GM12872 (cell line): ENCODE measurements around the gene GPR132.

Source experiments
- TF ChIP-seq, protein P1 (sequence below): IDR thresholded peaks from 3 replicates; pipeline ENCODE4 v1.5.1; 2011; ENCODE audit warnings: low read depth, mild to moderate bottlenecking, low read length, moderate library complexity; ENCODE audit not compliant: insufficient read depth

Gene GPR132

DNA sequence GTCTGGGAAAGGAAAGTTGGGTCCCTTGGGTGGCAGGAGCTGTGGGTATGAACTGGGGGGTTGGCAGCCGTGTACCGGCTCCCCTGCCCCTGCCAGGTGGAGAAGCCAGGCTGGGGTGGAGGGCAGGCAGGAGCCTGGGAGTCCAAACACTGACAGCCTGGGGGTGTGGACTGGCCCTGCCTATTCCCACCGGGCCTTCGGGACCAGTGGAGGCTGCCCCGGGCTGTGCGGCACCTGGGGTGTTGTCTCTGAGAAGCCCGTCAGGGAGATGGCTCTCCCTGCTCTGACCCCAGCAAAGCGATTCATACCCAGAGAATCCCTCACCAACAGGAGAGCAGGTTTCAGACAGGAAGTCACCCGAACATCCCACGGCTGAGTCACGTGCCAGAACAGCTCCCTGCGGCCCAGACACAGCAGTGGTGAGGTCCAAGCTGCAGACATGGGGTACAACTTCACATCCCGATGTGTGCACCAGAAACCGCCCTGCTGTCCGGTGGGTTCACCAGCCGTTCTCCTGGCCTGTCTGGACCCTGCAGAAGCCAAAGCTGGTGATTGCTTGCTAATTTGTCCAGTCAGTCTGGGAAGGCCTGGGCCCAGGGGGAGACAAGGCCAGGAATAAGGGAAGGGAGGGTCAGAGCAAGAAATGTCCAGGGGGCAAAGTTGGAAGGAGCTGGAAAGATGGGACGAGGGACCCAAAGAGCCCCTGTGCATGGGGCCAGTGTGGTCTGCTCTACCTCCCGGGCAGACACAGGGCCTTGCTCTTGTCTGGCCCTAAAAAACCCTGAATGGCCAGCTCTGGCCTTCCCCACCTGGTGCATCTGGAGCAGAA is 2.1 kb upstream of the GPR132 start:
- TF ChIP-seq, protein P1, sequence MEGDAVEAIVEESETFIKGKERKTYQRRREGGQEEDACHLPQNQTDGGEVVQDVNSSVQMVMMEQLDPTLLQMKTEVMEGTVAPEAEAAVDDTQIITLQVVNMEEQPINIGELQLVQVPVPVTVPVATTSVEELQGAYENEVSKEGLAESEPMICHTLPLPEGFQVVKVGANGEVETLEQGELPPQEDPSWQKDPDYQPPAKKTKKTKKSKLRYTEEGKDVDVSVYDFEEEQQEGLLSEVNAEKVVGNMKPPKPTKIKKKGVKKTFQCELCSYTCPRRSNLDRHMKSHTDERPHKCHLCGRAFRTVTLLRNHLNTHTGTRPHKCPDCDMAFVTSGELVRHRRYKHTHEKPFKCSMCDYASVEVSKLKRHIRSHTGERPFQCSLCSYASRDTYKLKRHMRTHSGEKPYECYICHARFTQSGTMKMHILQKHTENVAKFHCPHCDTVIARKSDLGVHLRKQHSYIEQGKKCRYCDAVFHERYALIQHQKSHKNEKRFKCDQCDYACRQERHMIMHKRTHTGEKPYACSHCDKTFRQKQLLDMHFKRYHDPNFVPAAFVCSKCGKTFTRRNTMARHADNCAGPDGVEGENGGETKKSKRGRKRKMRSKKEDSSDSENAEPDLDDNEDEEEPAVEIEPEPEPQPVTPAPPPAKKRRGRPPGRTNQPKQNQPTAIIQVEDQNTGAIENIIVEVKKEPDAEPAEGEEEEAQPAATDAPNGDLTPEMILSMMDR, result no peak

DNA sequence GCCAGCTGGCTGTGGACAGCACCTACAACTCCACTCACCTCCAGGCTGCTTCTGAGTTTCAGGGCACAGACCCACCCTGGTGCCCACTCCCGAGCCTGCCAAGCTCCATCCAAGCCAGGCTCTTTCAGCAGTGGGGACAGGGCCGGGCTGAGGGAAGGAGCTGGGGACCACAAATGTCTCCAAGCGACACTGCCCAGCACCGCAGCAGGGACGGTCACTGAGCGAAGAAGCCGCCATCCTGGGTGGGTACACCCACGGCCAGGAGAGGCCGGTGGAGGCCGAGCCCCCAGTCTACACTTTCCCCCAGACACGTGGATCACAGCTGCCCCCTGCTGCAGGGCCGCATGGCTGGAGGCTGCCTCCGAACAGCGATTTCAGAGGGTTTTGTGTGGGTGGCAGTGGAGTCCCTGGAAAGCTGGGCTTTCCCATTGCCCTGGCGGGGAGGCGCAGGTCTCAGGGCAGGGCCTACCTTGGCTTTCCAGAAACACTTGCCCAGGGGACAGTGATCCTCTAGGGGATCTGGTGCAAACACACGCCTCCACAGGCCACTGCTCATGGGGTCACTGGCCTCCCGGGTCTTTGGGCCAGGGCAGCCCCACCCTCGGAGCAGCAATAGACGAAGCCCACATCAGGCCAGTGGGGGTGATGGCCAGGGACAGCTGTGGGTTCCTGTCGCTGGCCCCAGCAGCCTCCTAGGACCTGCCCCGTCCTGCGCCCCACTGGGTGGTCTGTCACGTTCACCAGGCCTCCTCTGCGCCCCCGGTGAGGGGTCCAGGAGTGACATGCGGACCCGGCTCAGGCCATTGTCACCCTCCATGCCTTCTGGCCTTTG is 1.2 kb upstream of the GPR132 start:
- TF ChIP-seq, protein P1, result peak; percentile 42; the same call in 2 of the 3 replicates

DNA sequence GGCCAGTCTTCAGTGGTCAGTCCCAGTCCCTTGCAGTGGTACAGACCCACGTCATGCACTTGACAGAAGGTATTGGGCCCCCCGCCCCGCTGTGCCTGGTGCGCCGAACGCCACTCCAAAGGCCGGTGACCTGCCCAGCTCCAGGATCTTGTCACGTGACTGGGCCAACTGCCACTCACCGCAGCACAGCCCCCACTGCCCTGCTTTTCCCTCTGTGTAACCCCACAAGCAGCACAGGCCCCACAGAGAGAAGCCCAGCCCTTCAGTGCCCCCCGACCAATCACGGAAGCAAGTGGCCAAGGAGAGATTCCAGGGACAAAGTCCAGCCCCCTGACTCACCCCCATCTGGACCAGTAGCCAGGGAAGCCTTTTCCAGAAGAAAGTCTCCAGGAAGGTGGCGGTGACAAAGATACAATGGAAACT is 498 bp downstream of the GPR132 start:
- TF ChIP-seq, protein P1, result no peak

DNA sequence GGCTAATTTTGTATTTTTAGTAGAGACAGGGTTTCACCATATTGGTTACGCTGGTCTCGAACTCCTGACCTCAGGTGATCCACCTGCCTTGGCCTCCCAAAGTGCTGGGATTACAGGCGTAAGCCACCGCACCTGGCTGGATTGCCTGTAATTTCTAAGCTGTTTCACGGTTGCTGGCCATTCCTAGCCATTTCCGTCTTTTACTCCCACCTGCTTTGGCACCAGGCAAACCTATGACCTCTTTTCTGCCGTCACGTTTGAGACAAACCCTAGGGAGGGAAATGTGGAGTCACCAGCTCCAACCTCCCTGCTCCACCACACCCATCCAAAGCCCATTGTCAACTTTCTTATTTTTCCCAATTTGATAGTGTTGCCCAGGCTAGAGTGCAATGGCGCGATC is 1.2 kb downstream of the GPR132 start:
- TF ChIP-seq, protein P1, result no peak

DNA sequence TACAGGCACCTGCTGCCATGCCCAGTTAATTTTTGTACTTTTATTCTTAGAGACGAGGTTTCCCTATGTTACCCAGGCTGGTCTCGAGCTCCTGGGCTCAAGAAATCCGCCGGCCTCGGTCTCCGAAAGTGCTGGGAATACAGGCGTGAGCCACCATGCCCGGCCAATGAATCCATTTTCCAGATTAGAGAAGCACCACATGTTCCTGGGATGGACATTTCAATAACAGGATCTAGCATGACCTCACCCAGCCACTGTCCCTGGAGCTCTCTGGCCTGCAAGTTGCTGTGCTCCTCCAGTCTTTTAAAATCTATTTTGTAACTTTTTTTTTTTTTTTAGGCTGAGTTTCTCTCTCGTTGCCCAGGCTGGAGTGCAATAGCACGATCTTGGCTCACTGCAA is 2.2 kb downstream of the GPR132 start:
- TF ChIP-seq, protein P1, result no peak

DNA sequence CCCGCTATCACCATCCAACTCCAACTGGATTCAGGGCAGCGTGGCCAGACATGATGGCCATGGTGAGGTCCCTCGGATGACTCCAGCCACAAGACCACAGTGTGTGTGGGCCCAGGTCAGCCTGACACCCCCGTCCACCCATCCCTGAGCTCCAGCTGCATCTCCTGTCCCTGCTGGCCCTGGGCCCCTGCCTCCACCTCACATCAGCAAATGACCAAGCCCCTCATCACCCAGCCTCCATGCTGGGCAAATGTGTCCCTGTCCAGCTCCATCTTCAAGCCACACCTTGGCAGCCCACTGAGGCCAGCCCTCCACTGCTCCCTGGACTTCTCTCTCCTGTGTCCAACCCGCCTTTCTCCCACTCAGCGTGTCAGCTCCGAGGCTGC is 3.2 kb downstream of the GPR132 start:
- TF ChIP-seq, protein P1, result no peak

DNA sequence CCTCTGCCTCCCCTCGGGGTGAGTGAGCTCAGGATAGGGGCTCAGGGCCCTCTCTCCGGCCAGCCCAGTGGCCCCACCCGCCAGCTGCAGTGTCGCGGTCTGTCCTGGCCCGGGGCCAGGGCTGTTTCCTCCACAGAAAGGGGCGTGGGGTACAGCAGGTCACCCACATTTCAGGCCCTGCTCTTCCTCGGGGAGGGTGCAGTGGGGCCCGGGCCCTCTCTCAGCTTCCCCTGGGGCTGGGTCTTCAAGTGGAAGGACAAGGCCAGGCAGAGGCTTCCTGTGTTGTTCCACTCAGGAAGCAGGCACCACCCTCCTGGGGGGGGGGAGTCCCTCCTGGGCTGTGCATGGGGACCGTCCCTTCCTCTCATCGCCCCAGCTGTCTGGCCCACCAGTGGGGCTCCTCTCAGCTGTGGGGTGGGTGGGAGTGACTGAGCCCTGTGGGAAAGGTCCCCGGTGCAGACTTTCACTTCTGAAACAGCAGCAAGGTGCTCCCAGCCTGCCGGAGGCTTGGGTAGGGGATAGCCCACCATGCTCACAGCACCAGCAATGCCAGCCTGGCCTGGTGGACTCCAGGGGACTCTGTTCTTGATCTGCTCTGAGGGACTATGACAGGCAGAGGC is 3.7 kb downstream of the GPR132 start:
- TF ChIP-seq, protein P1, result no peak
